Measurements from ENCODE around the gene SEC22C. TPM values are rescaled to one million over a fixed set of nuclear protein-coding genes. Genes with fewer than 3 reads are reported as not detected.

SEC22C gene
- total and polyA plus RNA-seq, 2 of the 4 experiments (the other 2 are of a cell fraction): 24.0 to 43.9 TPM

DNA sequence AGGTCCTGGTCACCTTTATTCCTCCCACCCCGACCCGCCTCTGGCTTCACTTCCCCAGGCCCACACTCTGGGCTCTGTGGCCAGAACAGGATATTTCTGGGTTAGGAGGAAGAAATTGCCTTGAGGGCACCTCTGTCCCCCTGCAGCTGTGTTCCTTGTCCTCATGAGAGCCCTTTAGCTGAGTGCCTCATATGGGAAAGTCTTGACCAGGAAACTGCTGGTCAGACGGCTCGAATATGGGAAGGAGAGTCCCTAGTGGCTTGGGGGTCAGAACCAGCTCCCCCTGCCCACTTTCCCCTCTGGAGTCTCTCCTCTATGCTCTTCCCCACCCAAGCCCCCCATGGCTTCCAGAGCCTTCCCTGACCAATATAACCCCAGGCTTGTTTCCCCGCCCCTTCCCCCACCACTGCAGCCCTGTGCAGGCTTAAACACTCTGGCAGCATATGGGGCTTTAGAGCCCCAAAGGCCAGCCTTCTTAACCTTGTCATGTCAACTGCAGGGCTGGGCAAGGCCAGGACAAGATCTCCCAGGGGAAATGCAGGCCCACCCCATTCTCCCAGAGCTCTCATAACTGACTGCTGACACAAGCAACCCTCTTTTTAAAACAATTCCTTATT is 36.4 kb downstream of the SEC22C start:
- ChIA-PET CTCF (interaction anchor here (0.7 kb wide), 1 partner anchor 36 kb away, joined by 3 read pairs; no protein-coding TSS in a partner anchor), POLR2A (ENCODE audit: unreplicated experiment) (no interaction called here)
- Histone ChIP-seq H3K4me3 (ENCODE audit: insufficient read depth, low read depth, low read length) (no peak overlapping the region), H3K27me3 (ENCODE audit: control insufficient read depth, insufficient read depth, low read length) (no peaks in the 10 kb centered on the region; the same call in 1 of the 2 replicates), H3K18ac (ENCODE audit: low read depth, low read length) (no peak overlapping the region), H2BK15ac (ENCODE audit: low read depth, low read length) (no peak overlapping the region), H4K91ac (ENCODE audit: insufficient read depth, low read depth, low read length) (no peak overlapping the region), H3K27ac (ENCODE audit: insufficient read depth, low read length) (no peak overlapping the region), H3K79me1 (ENCODE audit: low read depth in 1 of 2, low read length in 2 of 2) (no peaks in the 10 kb centered on the region), H3K9ac (ENCODE audit: low read depth, low read length) (no peak overlapping the region), H2AFZ (replicated peaks; ENCODE audit: low read length, poor library complexity) (no peak overlapping the region), H4K8ac (ENCODE audit: low read depth in 2 of 2, low read length in 2 of 2) (no peak overlapping the region), H4K20me1 (ENCODE audit: insufficient read depth, low read length) (no peaks in the 10 kb centered on the region), H2BK20ac (ENCODE audit: low read depth, low read length) (no peak overlapping the region), H2BK5ac (ENCODE audit: low read depth, low read length, poor library complexity, severe bottlenecking) (no peak overlapping the region), H4K5ac (ENCODE audit: low read depth, low read length) (no peak overlapping the region), H3K23ac (ENCODE audit: low read depth, low read length) (no peak overlapping the region), H3K9me1 (ENCODE audit: insufficient read depth, low read length) (no peaks in the 10 kb centered on the region), H3K9me3 (ENCODE audit: control insufficient read depth, insufficient read depth, low read length) (no peaks in the 10 kb centered on the region), H3K4me2 (ENCODE audit: low read depth, low read length) (no peak overlapping the region), H2AK9ac (replicated peaks; ENCODE audit: low read depth, low read length, poor library complexity) (no peak overlapping the region), H2AK5ac (ENCODE audit: low read depth, low read length) (no peak overlapping the region), H3K4ac (ENCODE audit: low read depth, low read length) (no peak overlapping the region), H3K56ac (ENCODE audit: extremely low read depth, insufficient read depth, low read length) (no peak overlapping the region), H3K36me3 (ENCODE audit: control insufficient read depth, insufficient read depth, low read length) (peaks cover 1% of the 10 kb centered on the region), H3K4me1 (ENCODE audit: control insufficient read depth, insufficient read depth, low read length) (no peaks in the 10 kb centered on the region; the same call in 1 of the 2 replicates), H2BK120ac (ENCODE audit: low read depth, low read length) (no peak overlapping the region), H3K14ac (replicated peaks; ENCODE audit: low read depth, low read length) (no peak overlapping the region)
- whole genome bisulfite sequencing, 2 experiments (ENCODE audit: extremely low coverage in 2 of 2, insufficient read length in 1 of 2): 75% methylated on average over 1 of the region's 5 CpGs; no CpG with 5 or more reads in 1 of the 2 experiments
- in situ Hi-C loops (cut with MboI; ENCODE audit: low sequenced_read_pairs) (loop anchor here (10.0 kb wide), 1 partner anchor 311 kb away; no protein-coding TSS in a partner anchor), intact Hi-C loops (cut with micrococcal nuclease) (loop anchor here (5.0 to 10.0 kb wide), 2 partner anchors 298 to 339 kb away; no protein-coding TSS in a partner anchor), dilution Hi-C loops (cut with HindIII; ENCODE audit: low sequenced_read_pairs, unreplicated experiment) (no loop called here)
- DNase-seq: no peak
- no TSS peak for BruUV-seq (replicated peaks)
- no peak; the same call in 1 of the 2 replicates for ATAC-seq (ENCODE audit: low read depth)
- TF ChIP-seq MAZ (IDR thresholded peaks at IDR 0.05; ENCODE audit: borderline replicate concordance, low read depth, low read length) (no peak), RCOR1 (IDR thresholded peaks at IDR 0.05; ENCODE audit: insufficient replicate concordance, low read length) (no peak), RAD21 (IDR thresholded peaks at IDR 0.05; ENCODE audit: low read length) (no peak), ELK1 (IDR thresholded peaks at IDR 0.05; ENCODE audit: borderline replicate concordance, low read depth, low read length) (no peak), MXI1 (IDR thresholded peaks at IDR 0.05; ENCODE audit: borderline replicate concordance, low read depth, low read length) (no peak), CHD1 (IDR thresholded peaks at IDR 0.05; ENCODE audit: low read depth, low read length) (no peak), SMC3 (IDR thresholded peaks at IDR 0.05; ENCODE audit: low read depth, low read length) (no peak), CEBPB (IDR thresholded peaks at IDR 0.05; ENCODE audit: low read depth, low read length) (no peak), NFE2L2 (IDR thresholded peaks at IDR 0.05; ENCODE audit: low read depth, low read length) (no peak), BHLHE40 (IDR thresholded peaks at IDR 0.05; ENCODE audit: low read depth, low read length) (no peak), POLR2A (IDR thresholded peaks at IDR 0.05; ENCODE audit: low read depth, low read length) (no peak), FOS (IDR thresholded peaks at IDR 0.05; ENCODE audit: low read depth, low read length) (no peak), MAFK (IDR thresholded peaks at IDR 0.05; ENCODE audit: low read depth, low read length) (no peak)
- TF ChIP-seq, protein P1, sequence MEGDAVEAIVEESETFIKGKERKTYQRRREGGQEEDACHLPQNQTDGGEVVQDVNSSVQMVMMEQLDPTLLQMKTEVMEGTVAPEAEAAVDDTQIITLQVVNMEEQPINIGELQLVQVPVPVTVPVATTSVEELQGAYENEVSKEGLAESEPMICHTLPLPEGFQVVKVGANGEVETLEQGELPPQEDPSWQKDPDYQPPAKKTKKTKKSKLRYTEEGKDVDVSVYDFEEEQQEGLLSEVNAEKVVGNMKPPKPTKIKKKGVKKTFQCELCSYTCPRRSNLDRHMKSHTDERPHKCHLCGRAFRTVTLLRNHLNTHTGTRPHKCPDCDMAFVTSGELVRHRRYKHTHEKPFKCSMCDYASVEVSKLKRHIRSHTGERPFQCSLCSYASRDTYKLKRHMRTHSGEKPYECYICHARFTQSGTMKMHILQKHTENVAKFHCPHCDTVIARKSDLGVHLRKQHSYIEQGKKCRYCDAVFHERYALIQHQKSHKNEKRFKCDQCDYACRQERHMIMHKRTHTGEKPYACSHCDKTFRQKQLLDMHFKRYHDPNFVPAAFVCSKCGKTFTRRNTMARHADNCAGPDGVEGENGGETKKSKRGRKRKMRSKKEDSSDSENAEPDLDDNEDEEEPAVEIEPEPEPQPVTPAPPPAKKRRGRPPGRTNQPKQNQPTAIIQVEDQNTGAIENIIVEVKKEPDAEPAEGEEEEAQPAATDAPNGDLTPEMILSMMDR (conservative IDR thresholded peaks at IDR 0.05; ENCODE audit: low read depth, low read length): no peak

All from IMR-90 (cell line).